Measurements from ENCODE around the gene BDP1. TPM values are rescaled to one million over a fixed set of nuclear protein-coding genes. Genes with fewer than 3 reads are reported as not detected.

BDP1 gene
- total and polyA plus RNA-seq, 12 donors = 6.1 to 37.2 (median 17.8) TPM

GRCh38 chr5:71586941-71587765, 131.7 kb downstream of the BDP1 start, which contains the start of gene MCCC2:
Gene MCCC2 (plus strand): TSS chr5:71587340. CDS start chr5:71587426, 86 bp downstream.
- peak; percentile 97 to 99 (median 99) for DNase-seq
- H3K27ac ChIP-seq = peak within 1 kb of the TSS; percentile 18 to 93 (median 78)
- no peaks in the 10 kb centered on the region for H3K27me3 ChIP-seq
- no peaks in the 10 kb centered on the region for H3K36me3 ChIP-seq (replicated peaks in 1 of 2)
- no peak for TF ChIP-seq CTCF (IDR thresholded peaks at IDR 0.05)
- TF ChIP-seq POLR2A (IDR thresholded peaks at IDR 0.05) = peak; percentile 57 to 93
- H3K4me3 ChIP-seq = peak within 1 kb of the TSS; percentile 4 to 84 (median 38)
- peaks cover 0 to 25% of the 10 kb centered on the region in 2 donors for H3K4me1 ChIP-seq (replicated peaks in 1 of 2)
- H3K9me3 ChIP-seq (replicated peaks in 1 of 3) = no peaks in the 10 kb centered on the region
- intact Hi-C loops (cut with DNase I) = no loop called here
- 0 to 3% (median 1%) methylated on average over 8 to 56 of the region's 56 CpGs for WGBS, 4 donors

GRCh38 chr5:71587766-71588532, 132.5 kb downstream of the BDP1 start:
- Histone ChIP-seq H3K27ac (peak overlapping the region; percentile 12 to 93 (median 78)), H3K27me3 (no peaks in the 10 kb centered on the region), H3K36me3 (replicated peaks in 1 of 2) (no peaks in the 10 kb centered on the region), H3K4me3 (peak overlapping the region; percentile 4 to 84 (median 38)), H3K4me1 (replicated peaks in 1 of 2) (peaks cover 0 to 25% of the 10 kb centered on the region in 2 donors), H3K9me3 (replicated peaks in 1 of 3) (no peaks in the 10 kb centered on the region)
- intact Hi-C loops (cut with DNase I) = no loop called here
- WGBS, 4 donors = 62 to 75% (median 70%) methylated on average over 15 to 19 of the region's 19 CpGs
- peak in 2 of 7 donors; percentile 3 to 27 for DNase-seq
- TF ChIP-seq CTCF (IDR thresholded peaks at IDR 0.05) (no peak), POLR2A (IDR thresholded peaks at IDR 0.05) (no peak)

DNA sequence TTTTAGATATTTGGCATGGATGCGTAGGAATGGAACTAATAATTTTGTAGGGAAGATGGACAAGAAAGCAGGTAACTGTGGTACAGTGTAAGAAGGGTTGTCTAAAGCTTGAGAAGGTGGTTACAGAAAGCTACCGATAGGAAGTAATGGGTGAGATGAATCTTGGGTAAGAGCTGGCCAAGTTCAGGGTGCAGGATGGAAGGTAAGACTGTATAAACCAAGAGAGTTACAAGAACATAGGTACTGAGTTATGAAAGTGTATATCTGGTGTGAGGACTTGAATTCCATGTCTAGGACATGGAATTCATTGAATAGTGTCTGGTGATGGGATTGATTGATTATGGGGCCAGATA, 133.1 kb downstream of the BDP1 start:
- peaks cover 0 to 2% of the 10 kb centered on the region in 2 donors for H3K36me3 ChIP-seq (replicated peaks in 1 of 2)
- intact Hi-C loops (cut with DNase I) = no loop called here
- H3K27ac ChIP-seq = no peak overlapping the region
- DNase-seq = no peak
- TF ChIP-seq CTCF (IDR thresholded peaks at IDR 0.05) (no peak), POLR2A (IDR thresholded peaks at IDR 0.05) (no peak)
- peaks cover 0 to 25% of the 10 kb centered on the region in 2 donors for H3K4me1 ChIP-seq (replicated peaks in 1 of 2)
- no peaks in the 10 kb centered on the region for H3K27me3 ChIP-seq
- 93 to 97% (median 94%) methylated on average over 2 of the region's 2 CpGs for WGBS, 4 donors
- H3K4me3 ChIP-seq = peak overlapping the region in 1 of 4 donors; percentile 84
- H3K9me3 ChIP-seq (replicated peaks in 1 of 3) = no peaks in the 10 kb centered on the region

DNA sequence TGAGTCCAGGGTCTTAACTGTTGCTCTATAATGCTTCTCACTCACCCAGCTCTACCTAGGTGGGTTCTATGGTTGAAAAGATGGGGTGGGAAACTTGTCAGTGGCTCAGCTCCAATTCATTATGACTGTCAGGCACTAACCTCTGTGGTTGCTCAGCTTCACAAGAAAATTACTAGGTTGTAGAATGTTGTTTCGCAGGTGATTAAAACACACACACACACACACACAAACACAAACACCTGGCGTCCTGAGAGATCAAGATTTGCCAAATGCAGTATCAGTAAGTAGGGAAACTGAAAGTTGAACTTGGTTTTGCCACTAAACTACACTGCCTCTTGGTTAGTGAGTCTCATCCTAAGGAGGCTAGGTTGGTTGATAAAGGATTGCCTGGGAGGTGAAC, 134.5 kb downstream of the BDP1 start:
- no peak for DNase-seq
- H3K27me3 ChIP-seq = no peaks in the 10 kb centered on the region
- H3K9me3 ChIP-seq (replicated peaks in 1 of 3) = no peaks in the 10 kb centered on the region
- H3K36me3 ChIP-seq (replicated peaks in 1 of 2) = peaks cover 0 to 6% of the 10 kb centered on the region in 2 donors
- no peak overlapping the region for H3K4me3 ChIP-seq
- H3K4me1 ChIP-seq (replicated peaks in 1 of 2) = peaks cover 0 to 25% of the 10 kb centered on the region in 2 donors
- WGBS, 4 donors = 50 to 71% (median 51%) methylated on average over 2 of the region's 2 CpGs
- intact Hi-C loops (cut with DNase I) = no loop called here
- TF ChIP-seq CTCF (IDR thresholded peaks at IDR 0.05) (no peak), POLR2A (IDR thresholded peaks at IDR 0.05) (no peak)
- H3K27ac ChIP-seq = no peak overlapping the region

Data from adrenal gland (tissue), 12 donors.